ENCODE measurements around the gene VMAC.

GRCh38 chr19:5891572-5891937 is 13.1 kb upstream of the VMAC start:
- no peak for TF ChIP-seq CTCF (IDR thresholded peaks at IDR 0.05; ENCODE audit: insufficient read depth, low read depth, low read length)
- TF ChIP-seq EZH2 (IDR thresholded peaks at IDR 0.05; ENCODE audit: insufficient read depth, low read length) = no peak
